ENCODE data around the gene PROM2.

Gene PROM2

GRCh38 chr2:95325590-95326432 is 51.6 kb downstream of the PROM2 start:
- no peak for FAIRE-seq

DNA sequence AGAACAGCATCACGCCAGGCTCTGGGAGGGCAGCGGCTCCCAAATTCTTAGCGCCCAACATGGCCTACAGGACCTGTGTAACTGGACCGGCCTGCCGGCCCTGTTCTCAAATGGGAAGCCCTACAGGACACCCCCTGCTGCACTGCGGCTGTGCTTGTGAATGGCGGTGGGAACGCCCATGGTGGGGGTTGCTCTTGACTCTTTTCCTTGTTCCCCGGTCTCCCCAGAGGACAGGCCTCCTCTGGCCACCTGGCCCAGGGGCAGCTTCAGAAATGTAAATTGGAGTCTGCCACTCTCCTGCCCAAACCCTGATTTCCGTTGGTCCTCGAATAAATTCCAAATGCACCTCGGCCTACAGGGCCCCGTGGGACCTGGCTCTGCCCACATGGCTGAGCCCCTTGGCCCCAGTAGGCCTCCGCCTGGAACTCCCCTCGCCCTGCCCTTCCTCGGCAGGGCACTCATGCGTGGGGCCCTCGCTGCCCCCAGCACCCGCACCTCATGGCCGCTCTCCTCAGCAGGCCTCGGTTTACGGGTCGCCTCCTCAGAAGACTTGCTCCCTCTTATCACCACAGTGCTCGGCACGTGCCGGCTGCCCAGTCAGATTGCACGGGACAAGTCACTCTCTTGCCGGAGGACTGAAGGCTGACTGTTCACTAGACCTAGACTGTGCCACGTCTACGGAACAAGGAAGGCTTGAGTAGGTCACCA is 52.3 kb downstream of the PROM2 start:
- FAIRE-seq = no peak

- FAIRE-seq = no peak
These were observed 53.6 kb downstream of the PROM2 start for GRCh38 chr2:95327861-95328260.

GRCh38 chr2:95328358-95329125 is 54.3 kb downstream of the PROM2 start:
- FAIRE-seq = no peak

DNA sequence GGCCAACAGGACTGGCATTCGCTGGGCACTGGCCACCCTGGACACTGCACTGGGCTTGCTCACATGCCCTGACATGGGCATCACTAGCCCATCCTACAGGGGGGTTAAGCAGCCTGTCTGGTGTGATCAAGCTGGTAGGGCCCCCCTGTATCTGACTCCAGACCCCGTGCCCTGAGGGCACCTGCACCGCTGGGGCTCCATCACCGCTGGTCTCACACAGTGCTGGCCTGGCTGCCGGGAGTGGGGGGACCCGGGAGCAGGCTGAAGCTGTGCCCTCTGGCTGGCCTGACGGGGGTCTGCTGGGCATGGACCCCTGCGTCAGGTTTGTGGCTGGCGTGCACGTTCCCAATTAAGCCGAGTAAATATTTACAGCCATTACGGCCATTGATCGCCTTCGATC is 55.2 kb downstream of the PROM2 start:
- FAIRE-seq = no peak

DNA sequence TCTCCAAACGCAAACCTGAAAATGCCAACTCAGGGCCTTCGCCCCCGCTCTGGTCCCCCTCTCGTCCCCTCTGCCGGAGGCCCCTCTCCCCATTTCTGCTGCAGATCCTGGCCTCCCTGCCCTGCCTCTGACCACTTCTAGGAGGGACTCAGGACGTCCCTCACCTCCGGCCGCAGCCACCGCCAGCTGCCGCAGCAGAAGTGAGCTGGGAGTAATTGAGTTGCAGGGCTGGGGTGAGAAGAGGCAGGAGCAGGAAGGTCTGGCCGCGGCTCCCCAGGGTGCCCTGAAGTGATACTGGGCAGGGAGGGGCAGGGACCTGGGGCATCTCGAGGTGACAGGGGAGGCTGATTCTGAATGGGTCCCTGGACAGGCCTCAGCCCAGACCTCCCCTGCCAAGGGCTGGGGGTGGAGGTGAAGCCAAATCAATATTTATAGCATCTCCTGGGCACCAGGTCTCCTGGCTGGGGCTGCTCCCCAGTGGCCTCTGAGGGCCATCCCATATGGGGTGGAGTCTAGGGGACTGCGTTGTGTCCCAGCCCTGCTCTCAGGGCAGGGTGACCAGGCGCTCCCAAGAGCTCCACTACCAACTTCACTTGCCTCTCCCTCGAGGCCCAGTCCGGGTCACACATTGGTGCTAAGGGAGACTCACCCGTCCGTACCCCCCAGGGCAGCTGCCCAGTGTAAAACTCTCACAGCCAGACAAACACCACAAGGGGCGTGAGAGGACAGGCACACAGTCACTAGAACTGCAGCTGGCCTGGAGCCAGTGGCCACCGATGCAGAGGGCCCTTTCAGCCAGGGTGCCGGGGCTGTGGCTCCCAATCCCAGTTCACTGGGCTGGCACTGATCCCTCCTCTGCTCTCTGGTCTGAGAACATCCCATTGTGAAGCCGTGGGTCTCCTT is 55.9 kb downstream of the PROM2 start:
- no peak for FAIRE-seq

GRCh38 chr2:95330794-95331338 is 56.6 kb downstream of the PROM2 start:
- FAIRE-seq = no peak

GRCh38 chr2:95331606-95332005 is 57.4 kb downstream of the PROM2 start:
- no peak for FAIRE-seq

DNA sequence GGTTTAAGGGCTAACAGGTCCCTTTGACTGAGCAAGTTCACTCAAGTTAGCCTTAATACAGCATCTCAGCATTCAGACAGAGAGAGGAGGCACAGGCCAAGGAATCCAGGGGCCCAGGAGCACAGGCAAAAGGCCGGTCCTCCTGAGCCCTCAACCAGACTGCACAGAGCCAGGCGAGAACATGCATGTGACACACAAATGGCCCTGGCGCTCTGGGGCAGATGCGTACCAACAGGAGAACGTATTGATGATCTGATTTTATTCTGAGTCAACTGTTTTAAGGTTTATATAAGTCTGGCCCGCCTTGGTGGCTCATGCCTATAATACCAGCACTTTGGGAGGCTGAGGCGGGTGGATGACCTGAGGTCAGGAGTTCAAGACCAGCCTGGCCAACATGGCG is 57.8 kb downstream of the PROM2 start:
- no peak for FAIRE-seq

GRCh38 chr2:95333056-95333455 is 58.8 kb downstream of the PROM2 start:
- no peak for FAIRE-seq

- no peak for FAIRE-seq
These were observed 59.7 kb downstream of the PROM2 start for GRCh38 chr2:95333888-95334338.

DNA sequence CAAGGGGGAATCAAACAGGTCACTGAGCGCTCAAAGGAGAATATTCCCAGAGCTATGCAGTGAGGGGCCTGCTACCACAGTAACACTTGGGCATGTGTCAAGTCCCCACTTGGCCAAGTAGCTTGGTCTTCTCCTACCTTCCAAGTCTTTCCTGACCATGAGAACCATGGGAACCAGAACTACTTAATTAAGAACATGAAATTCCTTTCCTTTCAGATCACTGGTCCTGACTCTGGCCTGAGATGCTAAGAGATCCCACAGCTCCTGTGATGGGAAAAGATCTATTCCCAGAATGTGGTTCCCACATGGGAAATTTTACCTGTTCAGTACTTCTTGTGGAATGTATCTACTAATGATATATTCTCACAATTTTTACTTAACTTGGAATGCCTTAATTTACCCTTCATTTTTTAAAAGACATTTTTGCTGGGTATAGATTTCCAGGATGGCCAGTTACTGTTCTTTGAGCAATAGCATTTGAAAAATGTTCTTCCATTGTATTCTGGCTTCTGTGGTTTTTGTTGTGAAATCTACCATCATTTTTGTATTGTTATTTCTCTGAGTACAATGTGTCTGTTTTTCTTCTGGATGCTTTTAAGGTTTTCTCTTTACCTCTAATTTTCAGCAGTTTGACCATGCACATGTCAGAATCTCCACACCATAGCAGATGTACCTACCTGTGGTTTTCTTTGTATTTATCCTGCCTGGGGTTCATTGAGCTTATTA is 60.8 kb downstream of the PROM2 start:
- FAIRE-seq = no peak

DNA sequence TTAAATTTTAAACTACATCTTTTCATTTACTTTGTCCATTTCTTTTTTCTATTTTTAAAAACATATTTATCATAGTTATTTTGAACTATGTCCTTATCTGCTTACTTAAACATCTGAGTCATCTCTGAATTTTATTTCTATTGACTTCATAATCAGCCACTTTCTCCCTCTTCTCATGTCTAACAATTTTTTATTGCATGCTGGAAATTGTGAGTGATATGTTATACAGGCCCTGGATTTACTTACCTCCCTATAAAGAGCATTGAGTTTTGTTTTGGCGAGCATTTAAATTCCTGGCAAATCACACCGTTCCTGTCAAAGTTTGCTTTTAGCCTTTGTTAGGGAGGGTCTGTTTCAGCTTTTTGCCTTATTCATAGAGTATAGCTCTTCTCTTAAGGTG is 62.2 kb downstream of the PROM2 start:
- FAIRE-seq = no peak

GRCh38 chr2:95337829-95338228 is 63.6 kb downstream of the PROM2 start:
- no peak for FAIRE-seq

Measured in TTC549 (cell line).